NCI-H748 treated with DMSO at 0.1 percent for 48 hours (cell line): ENCODE measurements around the gene TM9SF1.

ENCODE experiments used
- DNase-seq: peaks from one replicate; lab custom pipeline; 2025; lab: John Stamatoyannopoulos, UW

The TM9SF1 gene

GRCh38 chr14:24179294-24179960 is 15.8 kb downstream of the TM9SF1 start:
- no peak for DNase-seq

GRCh38 chr14:24178399-24179178 is 16.7 kb downstream of the TM9SF1 start:
- DNase-seq, result no peak

GRCh38 chr14:24177891-24178290 is 17.4 kb downstream of the TM9SF1 start:
- DNase-seq, result no peak

GRCh38 chr14:24177041-24177825 is 18.0 kb downstream of the TM9SF1 start:
- DNase-seq, result no peak

- DNase-seq, result no peak
Measured at GRCh38 chr14:24176599-24176998, 18.6 kb downstream of the TM9SF1 start.

GRCh38 chr14:24172871-24173281 is 22.4 kb downstream of the TM9SF1 start:
- DNase-seq, result no peak

- DNase-seq, result no peak
Measured at GRCh38 chr14:24172261-24172860, 22.9 kb downstream of the TM9SF1 start.

- DNase-seq, result peak; percentile 84
Measured at GRCh38 chr14:24171422-24172260, 23.6 kb downstream of the TM9SF1 start, which contains the start of gene REC8. REC8 (plus strand) TSS chr14:24172080; CDS start chr14:24172553, 473 bp downstream.

- DNase-seq, result no peak
Measured at GRCh38 chr14:24167469-24168114, 27.6 kb downstream of the TM9SF1 start.

- DNase-seq, result no peak
Measured at GRCh38 chr14:24165785-24166184, 29.5 kb downstream of the TM9SF1 start.

- no peak for DNase-seq
Measured at GRCh38 chr14:24164518-24164991, 30.7 kb downstream of the TM9SF1 start.

GRCh38 chr14:24162093-24162492 is 33.1 kb downstream of the TM9SF1 start:
- no peak for DNase-seq

- DNase-seq, result peak; percentile 94
Measured at GRCh38 chr14:24160850-24161804, 34.1 kb downstream of the TM9SF1 start, which contains the start of gene IRF9. IRF9 (plus strand) TSS chr14:24161265; CDS start chr14:24162145, 880 bp downstream.

GRCh38 chr14:24160499-24160849 is 34.8 kb downstream of the TM9SF1 start:
- DNase-seq, result no peak

GRCh38 chr14:24159777-24160498 is 35.3 kb downstream of the TM9SF1 start:
- DNase-seq, result no peak

GRCh38 chr14:24157331-24157730 is 37.9 kb downstream of the TM9SF1 start:
- no peak for DNase-seq

- DNase-seq, result no peak
Measured at GRCh38 chr14:24156840-24157239, 38.4 kb downstream of the TM9SF1 start.

- no peak for DNase-seq
Measured at GRCh38 chr14:24155100-24155499, 40.1 kb downstream of the TM9SF1 start.
